Measurements from ENCODE around the gene NRP2.

Gene NRP2

DNA sequence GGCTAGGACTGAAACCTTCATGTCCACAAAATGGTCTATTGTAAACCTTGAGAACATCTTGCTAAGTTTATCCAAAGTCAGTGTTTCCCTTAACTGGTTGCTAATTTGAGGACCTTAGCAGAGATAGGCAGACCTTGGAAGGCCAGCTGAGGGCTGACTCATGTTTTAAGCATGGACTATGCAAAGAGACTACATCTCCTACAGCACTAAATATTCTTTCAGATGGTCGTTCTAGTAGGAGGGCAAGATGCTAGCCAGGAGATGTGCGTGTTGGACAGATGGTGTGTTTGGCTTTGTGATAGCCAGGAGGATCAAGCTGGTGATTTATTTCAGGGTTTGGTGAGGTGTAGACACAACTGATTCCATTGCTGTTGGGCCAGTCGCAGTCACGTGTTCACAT is 75.8 kb downstream of the NRP2 start:
- DNase-seq (ENCODE audit: low spot score): peak; percentile 71

DNA sequence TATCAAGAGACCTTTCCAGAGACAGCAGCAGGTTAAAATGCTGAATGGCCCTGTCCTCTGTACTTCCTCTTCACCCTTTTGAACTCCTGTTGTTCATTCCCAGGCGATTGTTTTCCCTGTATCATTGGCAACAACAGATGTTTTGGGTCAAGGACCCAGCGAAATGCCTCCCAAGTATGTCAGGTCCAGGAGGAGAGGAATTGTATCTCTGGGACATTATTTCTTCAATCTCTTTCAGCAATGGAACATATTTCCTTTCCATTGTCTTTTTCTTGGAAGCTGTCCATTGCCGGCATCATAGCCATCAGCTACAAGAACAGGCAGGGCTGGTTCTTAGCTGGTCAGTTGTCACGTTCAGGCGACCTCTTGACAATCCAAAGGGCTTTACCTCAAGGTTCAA is 76.2 kb downstream of the NRP2 start:
- DNase-seq (ENCODE audit: low spot score): no peak

DNA sequence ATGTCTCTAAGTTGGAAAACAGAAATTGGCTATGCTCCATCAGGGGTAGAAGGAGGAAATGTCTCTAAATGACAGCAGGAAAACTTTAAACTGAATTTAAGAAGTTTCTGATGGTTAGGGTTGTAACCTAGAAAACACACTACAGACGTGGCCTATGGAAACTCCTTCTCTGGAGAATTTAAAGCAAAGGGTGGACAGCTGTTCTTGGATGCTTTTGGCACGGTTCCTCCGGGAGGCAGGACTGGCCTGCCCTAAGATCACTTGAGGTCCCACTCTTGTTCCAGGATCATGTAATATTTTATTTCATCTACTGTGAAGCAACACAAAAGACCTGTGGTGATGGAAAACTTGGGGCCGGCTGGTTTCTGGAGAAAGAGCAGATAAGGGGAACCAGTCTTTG is 77.0 kb downstream of the NRP2 start:
- no peak for DNase-seq (ENCODE audit: low spot score)

- DNase-seq (ENCODE audit: low spot score): no peak
Observed at GRCh38 chr2:205759732-205760131, 77.4 kb downstream of the NRP2 start.

GRCh38 chr2:205760157-205760556 is 77.9 kb downstream of the NRP2 start:
- no peak for DNase-seq (ENCODE audit: low spot score)

- no peak for DNase-seq (ENCODE audit: low spot score)
Observed at GRCh38 chr2:205761421-205761820, 79.1 kb downstream of the NRP2 start.

DNA sequence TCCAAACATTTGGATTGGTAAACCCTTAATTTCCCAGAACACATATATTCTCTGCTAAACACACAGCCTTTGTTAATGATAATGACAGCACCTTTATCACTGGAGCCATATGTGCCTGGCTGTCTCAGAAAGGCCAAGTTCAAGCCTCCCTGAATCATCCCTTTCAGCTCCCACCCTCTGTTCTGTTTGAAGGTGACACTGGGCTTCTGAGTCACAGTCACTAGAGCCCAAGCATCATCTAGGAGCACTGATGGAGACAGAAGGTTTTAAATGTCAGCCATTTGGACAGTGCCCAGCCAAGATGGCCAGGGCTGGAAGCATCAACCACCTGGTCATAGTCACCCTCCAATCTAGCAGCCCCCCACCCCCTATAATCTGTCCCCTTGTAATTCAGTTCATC is 80.6 kb downstream of the NRP2 start:
- DNase-seq (ENCODE audit: low spot score): no peak

DNA sequence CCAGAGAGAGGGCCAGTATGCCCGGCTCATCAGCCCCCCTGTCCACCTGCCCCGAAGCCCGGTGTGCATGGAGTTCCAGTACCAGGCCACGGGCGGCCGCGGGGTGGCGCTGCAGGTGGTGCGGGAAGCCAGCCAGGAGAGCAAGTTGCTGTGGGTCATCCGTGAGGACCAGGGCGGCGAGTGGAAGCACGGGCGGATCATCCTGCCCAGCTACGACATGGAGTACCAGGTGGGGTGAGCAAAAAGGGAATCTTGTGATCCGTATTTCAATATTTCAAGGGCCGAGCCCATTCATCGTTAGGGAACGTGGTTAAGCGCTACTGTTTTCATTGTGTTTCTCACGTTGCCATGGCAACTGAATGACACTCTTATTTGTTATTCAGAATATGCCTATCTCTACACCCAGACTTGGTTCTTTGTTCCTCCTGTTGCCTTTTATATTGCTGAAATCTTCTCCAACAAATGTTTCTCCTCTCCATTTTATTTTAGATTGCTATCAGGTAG is 81.5 kb downstream of the NRP2 start:
- DNase-seq (ENCODE audit: low spot score): peak; percentile 84

DNA sequence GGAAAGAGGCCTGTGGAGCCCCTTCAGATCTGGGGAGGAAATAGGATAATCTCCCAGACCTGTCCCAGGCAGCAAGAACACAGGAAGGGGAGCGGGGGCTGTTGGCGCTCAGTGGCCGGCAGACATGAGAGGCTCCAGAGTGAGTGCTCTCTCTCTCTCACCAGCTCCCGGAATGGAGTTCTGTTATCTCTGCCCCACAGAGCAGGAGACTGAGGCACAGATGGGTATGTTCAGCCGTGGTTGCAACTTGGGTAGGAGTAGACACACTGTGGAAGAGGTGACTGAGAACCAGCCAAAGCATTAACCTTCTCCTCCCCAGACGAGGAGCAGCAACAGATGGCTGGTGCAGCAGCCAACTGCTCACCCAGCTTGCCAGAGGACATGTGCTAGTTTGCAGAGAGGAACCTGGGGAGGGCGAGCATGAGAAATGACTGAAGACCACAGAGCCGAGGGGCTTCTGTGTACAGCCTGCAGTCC is 82.0 kb downstream of the NRP2 start:
- no peak for DNase-seq (ENCODE audit: low spot score)

GRCh38 chr2:205765151-205765550 is 82.8 kb downstream of the NRP2 start:
- no peak for DNase-seq (ENCODE audit: low spot score)

- DNase-seq (ENCODE audit: low spot score): peak; percentile 67
Observed at GRCh38 chr2:205766779-205767359, 84.6 kb downstream of the NRP2 start.

GRCh38 chr2:205767617-205768016 is 85.3 kb downstream of the NRP2 start:
- no peak for DNase-seq (ENCODE audit: low spot score)

- DNase-seq (ENCODE audit: low spot score): no peak
Observed at GRCh38 chr2:205768341-205768740, 86.0 kb downstream of the NRP2 start.

GRCh38 chr2:205768815-205769494 is 86.7 kb downstream of the NRP2 start:
- no peak for DNase-seq (ENCODE audit: low spot score)

DNA sequence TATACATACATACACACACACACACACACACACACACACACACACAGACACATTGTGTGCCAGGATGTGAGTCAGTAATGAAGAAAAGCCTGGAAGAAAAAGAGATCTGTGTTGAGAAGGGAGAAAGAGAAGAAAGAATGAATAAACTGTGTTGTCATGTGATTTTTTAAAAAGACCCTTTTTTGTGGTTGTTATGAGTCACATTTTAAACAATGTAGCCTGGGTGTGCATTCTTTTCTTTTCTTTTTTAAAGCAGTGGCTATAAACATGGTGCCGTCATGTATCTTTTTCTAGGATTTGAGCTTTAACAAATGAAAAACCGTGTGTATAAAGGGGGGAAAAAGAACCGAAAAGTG is 87.2 kb downstream of the NRP2 start:
- no peak for DNase-seq (ENCODE audit: low spot score)

DNA sequence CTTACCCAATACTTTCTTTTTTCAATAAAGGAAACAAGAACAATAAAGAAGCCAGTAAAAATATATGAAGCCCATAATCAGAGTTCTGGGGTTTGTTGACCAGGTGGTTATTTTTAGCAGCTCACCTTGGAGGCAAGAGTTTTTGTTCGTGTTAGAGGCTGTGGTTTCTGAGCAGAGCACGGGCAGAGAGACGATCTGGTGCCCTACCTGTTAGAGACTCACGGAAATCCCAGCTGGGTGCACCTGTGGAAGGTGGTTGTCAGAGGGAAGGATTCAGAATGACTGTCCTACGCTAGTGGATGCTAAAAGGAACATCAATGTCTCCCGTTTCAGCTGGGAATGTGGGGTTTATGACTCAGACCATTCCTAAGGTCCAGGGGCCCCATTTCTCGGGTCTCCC is 87.6 kb downstream of the NRP2 start:
- DNase-seq (ENCODE audit: low spot score): no peak

- DNase-seq (ENCODE audit: low spot score): no peak
Observed at GRCh38 chr2:205770577-205770976, 88.3 kb downstream of the NRP2 start.

- no peak for DNase-seq (ENCODE audit: low spot score)
Observed at GRCh38 chr2:205771031-205771430, 88.7 kb downstream of the NRP2 start.

GRCh38 chr2:205771666-205772065 is 89.4 kb downstream of the NRP2 start:
- no peak for DNase-seq (ENCODE audit: low spot score)

DNA sequence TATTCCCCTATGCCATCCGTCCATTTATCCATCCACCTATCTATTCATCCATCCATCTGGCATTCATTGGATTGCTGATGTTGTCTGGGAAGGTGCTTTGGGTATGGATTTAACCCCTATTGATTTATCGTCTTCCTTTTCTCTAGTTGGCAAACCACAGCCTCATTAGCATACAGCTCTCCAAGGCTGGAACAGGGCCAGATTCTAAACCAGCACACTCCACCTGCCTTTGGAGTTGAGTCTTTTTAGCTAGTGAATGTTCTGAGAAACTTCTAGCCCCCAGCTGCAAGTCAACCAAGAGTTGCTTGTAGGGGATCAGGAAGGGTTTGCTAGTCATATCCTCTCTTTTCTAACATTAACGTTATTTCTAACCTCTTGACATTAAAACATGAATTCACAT is 90.7 kb downstream of the NRP2 start:
- DNase-seq (ENCODE audit: low spot score): no peak

GRCh38 chr2:205773989-205774388 is 91.7 kb downstream of the NRP2 start:
- no peak for DNase-seq (ENCODE audit: low spot score)

DNA sequence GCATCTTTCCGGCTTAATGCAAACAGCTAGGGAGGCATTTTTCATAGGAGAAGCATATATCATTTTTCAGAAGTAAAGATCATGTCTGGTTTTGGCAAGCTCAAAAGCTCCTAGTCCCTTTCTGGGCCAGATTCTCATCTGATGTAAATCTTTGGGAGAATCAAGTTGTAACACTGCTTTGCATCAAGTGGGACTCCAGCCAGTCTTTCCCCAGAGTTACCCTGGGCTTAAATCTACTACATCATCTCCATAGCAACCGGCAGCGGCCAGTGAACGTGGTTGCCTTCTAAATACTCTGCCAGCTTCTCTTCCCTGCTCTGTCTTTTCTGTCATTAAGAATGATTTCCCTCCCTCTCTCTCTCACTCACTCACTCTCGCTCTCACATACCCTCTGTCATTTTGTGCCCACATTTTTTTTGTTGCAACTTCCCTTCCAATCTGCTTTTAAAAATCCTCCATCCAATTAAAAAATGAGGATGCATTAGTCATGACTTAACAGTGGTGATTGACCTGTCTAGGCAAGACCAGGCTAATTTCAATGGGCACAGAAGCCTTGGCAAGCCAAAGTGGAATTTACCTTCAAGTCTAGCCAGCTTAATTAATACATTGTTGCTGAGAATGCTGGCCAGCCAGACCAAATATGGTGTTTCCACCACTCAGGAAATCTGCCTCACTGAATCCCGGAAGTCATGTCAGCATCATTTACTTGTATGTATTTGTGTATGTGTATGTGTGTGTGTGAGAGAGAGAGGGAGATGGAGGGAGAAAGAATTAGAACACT is 93.0 kb downstream of the NRP2 start:
- DNase-seq (ENCODE audit: low spot score): no peak

DNA sequence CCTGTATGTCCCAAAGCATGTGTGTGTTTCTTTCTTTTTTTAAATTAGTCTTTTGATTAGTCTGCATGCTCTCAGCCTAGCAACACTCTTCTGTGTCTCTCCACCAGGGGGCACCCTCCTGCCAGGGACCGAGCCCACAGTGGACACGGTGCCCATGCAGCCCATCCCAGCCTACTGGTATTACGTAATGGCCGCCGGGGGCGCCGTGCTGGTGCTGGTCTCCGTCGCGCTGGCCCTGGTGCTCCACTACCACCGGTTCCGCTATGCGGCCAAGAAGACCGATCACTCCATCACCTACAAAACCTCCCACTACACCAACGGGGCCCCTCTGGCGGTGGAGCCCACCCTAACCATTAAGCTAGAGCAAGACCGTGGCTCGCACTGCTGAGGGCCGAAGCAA is 93.8 kb downstream of the NRP2 start:
- DNase-seq (ENCODE audit: low spot score): peak; percentile 72

Measured in AG20443 (cell line).